Non-pigmented ciliary epithelial cell (primary cell): ENCODE data around the gene UQCC2.

Source experiments
- DNase-seq: peaks from one replicate; pipeline ENCODE4 v3.0.0-alpha.2; 2010; ENCODE audit warnings: low read depth

UQCC2 gene

DNA sequence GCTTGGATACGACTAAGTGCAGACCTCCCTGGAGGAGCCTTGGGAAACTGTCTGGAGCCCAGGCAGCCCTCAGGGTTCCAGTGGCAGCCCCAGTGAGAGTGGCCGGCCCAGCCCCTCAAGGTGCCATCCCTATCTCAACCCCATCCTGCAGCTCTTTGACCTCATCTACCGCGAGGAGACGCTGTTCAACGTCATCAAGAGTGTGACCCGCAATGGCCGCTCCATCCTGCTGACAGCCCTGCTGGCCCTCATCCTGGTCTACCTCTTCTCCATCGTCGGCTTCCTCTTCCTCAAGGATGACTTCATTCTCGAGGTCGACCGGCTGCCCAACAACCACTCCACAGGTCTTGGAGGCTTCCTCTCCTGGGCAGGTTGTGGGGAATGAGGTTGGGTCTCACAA lies 20.7 kb downstream of the UQCC2 start:
- no peak for DNase-seq

DNA sequence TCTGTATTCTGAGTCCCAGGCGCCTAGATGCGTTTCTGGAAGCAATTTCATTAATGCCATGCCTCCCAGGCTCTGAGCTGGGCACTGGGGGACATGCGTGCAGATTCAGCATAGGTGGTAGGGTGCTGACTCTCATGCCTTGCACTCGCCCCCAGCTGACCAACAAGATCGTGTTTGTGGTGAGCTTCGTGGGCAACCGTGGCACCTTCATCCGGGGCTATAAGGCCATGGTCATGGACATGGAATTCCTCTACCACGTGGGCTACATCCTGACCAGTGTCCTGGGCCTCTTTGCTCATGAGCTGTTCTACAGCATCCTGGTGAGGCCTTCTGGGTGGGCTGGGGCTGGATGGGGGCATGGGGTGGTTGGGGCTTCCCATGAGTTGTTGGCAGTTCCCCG lies 21.6 kb downstream of the UQCC2 start:
- no peak for DNase-seq

- no peak for DNase-seq
Measured at GRCh38 chr6:33689148-33689494, 22.4 kb downstream of the UQCC2 start.

- no peak for DNase-seq
Measured at GRCh38 chr6:33688451-33689147, 22.9 kb downstream of the UQCC2 start.

DNA sequence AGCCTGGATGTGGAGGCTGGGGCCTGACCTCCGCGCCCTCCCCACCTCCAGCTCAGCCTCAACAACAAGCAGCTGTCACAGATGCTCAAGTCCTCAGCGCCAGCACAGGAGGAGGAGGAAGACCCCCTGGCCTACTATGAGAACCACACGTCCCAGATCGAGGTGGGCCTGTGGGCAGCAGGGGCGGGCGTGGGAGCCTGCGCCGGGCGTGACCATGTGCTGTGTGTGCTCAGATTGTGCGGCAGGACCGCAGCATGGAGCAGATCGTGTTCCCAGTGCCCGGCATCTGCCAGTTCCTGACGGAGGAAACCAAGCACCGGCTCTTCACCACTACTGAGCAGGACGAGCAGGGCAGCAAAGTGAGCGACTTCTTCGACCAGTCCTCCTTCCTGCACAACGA lies 23.5 kb downstream of the UQCC2 start:
- DNase-seq: no peak

- no peak for DNase-seq
Measured at GRCh38 chr6:33686981-33687975, 24.2 kb downstream of the UQCC2 start.

- no peak for DNase-seq
Measured at GRCh38 chr6:33686225-33686924, 25.1 kb downstream of the UQCC2 start.

DNA sequence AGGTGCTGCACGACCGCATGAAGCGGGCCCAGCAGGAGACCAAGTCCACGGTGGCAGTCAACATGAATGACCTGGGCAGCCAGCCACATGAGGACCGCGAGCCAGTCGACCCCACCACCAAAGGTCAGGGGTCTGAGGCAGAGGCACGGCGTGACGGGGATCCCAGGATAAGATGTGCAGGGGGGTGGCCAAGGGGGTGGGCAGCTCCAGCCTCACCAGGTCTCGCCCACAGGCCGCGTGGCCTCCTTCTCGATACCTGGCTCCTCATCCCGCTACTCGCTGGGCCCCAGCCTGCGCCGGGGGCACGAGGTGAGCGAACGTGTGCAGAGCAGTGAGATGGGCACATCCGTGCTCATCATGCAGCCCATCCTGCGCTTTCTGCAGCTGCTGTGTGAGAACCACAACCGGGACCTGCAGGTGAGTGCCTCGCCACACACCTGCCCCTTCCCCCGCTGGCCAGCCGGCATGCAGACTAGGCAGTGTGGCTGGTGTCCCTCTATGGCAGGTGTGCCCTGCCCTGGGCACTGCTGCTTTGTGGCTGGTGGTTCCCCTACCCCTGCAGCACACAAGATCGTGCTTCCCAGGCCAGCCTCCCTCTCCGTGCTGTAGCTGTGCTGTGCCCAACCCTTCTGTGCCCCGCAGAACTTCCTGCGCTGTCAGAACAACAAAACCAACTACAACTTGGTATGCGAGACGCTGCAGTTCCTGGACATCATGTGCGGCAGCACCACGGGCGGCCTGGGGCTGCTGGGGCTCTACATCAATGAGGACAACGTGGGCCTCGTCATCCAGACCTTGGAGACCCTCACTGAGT lies 25.9 kb downstream of the UQCC2 start:
- no peak for DNase-seq

DNA sequence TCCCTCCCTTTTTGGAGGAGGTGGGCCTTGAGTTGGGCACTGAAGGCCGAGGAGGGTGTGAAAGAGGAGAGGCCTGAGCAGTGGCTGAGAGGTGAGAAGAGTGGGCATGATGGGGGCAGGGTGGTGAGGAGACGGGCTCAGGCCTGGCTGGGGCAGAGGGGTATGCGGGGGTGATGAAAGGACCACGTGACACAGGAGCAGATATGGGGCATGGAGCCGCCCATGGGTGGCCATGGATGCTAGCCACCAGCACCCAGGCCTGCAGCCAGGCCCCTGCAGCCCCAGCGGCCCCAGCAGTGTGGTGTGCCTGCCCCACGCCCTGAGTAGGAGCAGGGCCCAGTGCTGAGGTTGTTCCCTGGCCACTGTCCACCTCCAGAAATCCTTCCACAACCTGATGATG lies 26.5 kb downstream of the UQCC2 start:
- no peak for DNase-seq

DNA sequence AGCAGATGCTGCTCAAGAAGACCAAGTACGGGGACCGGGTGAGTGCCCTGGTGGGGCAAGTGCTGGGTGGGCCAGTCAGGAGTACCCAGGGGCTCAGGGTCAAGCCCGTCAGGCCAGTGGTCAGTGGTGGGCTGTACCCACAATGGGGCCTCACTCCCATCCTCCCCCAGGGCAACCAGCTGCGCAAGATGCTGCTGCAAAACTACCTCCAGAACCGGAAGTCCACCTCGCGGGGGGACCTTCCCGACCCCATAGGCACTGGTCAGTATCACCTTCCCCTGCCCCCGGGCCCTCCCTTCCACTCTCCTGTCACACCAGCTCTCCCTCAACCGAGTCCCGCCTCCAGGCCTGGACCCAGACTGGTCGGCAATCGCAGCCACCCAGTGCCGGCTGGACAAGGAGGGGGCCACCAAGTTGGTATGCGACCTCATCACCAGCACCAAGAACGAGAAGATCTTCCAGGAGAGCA lies 27.0 kb downstream of the UQCC2 start:
- no peak for DNase-seq

GRCh38 chr6:33683576-33684427 lies 27.7 kb downstream of the UQCC2 start:
- no peak for DNase-seq

DNA sequence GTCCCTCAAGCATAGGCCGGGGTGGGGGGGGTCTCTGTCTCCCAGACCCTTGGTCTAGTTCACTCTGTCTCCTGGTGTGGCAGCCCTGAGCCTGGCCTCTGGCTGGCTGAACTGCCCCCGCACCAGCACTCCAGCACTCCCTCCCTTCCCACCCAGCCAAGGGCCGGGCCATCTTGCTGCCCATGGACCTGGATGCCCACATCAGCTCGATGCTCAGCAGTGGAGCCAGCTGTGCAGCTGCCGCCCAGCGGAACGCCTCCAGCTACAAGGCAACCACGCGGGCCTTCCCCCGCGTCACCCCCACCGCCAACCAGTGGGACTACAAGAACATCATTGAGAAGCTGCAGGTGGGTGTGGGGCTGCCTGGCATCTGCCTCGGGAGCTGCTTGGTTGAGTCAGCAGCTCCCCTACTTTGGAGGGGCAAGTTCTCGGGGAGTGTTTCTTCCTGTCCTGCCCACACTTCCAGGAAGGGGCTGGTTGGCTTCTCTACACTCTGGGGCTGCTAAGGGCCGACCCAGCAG lies 28.4 kb downstream of the UQCC2 start:
- no peak for DNase-seq

DNA sequence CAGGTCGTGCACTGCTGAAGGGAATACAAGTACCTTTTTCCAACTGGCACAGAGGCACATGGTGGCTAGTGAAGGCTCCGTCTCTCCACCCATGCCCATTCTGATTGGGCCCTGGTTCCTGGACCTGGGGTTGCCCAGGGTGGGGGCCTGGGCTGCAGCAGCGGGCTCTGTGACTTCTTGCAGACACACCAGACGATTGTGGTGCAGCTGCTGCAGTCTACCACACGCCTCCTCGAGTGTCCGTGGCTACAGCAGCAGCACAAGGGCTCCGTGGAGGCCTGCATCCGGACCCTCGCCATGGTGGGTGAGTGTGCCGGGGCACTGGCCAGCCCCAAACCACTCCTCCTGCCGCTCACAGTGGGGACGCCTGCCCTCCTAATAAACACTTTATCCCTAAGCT lies 29.2 kb downstream of the UQCC2 start:
- DNase-seq: no peak

DNA sequence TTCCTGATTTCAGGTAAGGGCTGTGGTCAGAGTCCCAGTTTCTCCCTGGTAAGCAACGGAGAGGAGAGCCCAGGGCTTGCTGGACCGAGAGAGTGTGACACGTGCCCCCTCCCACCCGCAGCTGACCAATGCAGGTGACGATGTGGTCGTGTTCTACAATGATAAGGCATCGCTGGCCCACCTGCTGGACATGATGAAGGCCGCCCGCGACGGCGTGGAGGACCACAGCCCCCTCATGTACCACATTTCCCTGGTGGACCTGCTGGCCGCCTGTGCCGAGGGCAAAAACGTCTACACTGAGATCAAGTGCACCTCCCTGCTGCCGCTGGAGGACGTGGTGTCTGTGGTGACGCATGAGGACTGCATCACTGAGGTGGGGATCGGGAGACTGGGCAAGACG lies 31.7 kb downstream of the UQCC2 start:
- no peak for DNase-seq

DNA sequence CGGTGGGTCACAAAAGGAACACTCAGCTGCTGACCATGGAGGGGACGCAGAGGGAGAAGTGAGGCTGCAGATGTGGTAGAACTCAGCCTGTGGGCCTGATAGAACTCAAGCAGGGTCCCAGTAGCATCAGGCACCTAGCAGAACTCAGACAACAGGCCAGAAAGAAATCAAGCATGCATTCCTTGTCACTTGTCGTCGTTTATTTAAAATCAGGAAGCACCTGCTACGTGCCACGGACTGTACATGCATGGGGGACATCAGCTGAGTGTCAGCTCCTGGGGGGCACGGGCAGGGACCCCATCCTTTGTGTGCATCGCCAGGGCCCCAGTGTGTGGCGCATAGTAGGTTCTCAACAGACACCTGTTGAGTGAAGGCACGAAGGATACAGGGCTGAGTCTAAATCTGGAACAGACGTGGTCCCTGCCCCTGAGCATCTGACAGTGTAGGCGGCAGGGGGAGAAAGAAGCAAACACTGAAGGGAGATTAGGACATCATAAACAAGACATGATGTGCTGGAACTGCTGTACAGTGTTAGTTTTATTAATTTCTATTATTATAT lies 32.5 kb downstream of the UQCC2 start:
- no peak for DNase-seq

- DNase-seq: no peak
Measured at GRCh38 chr6:33678233-33678931, 33.1 kb downstream of the UQCC2 start.

GRCh38 chr6:33677689-33678088 lies 33.8 kb downstream of the UQCC2 start:
- no peak for DNase-seq

DNA sequence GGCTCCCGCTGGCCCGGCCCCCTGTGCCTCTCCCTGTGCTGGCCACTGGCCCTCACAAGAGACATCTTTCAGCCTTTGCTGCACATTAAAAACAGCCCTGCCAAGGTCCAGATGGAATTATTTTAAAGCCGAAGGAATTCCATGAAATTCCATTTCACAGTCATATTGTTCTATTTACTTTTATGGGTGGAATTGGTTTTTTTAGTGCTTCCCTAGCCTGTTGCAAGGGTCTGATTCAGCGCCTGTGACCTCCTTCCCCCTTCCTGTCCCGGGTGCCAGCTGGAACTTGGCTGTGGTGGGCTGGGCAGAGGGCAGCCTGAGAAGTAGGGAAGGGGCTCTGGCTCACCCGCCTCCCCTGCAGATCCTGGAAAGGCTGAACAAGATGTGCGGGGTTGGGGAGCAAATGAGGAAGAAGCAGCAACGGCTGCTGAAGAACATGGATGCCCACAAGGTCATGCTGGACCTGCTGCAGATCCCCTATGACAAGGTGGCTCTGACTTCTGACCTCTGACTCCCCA lies 34.3 kb downstream of the UQCC2 start:
- no peak for DNase-seq

DNA sequence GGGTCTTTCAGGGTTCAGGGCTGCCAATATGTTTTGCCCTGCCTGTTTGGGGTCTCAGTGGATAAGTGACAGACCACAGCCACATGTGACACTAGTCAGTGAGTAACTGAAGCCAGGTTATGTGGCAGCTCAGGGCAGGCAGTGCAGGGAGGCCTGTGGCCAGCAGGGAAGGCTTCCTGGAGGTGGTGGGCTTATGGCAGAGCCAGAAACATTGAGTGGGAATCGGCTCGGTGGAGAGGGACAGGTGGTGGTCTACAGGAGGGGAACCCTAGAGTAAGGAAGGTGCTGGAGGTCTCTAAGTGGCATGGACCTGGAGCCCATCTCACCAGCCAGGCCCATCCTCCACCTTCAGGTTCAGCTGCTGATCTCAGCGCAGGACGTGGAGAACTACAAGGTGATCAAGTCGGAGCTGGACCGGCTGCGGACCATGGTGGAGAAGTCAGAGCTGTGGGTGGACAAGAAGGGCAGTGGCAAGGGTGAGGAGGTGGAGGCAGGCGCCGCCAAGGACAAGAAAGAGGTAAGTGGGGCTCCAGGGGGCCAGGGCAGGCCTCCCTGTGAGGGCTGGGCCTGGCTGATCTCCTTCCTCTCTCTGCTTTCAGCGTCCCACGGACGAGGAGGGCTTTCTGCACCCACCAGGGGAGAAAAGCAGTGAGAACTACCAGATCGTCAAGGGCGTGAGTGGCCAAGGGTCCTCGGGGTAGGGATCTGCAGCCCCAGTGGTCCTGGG lies 34.9 kb downstream of the UQCC2 start:
- DNase-seq: no peak
